ENCODE measurements around the gene INPP5A. TPM values are rescaled to one million over a fixed set of nuclear protein-coding genes. Genes with fewer than 3 reads are reported as not detected.

INPP5A gene
- total RNA-seq, 1 donor from 2014 or later: 45.2 TPM

DNA sequence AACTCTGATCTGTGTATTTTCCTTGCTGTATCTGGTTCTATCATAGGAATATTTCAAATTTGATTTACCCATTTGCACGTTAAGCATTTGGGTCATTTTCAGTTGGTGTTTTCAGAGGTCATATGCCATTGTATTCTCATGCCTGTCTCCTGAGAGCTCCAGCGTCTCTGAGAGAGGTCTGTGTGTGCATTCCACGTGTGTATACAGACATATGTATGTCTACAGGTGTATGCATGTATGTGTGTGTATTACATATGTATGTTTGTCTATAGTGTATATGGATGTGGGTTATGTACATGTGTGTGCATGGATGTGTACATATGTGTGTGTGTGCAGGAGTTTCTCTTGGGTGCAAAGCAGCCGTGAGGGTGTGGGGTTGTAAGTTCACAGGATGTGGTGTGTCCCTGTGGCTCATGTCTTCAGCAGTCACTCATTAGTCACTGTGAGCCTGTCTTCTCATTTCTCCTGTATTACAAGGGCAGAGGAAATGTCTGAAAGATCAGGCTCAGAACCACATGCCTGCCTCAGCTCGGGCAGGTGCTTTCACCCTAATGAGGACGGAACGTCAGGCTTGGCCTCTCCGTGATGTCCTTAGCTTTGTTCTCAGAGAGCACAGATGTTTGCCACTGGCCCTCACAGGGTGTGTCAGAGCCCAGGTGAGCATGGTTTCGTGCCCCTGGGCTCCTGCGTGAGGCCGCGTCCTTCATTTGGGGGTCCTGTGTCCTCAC, 146.7 kb downstream of the INPP5A start:
- no peaks in the 10 kb centered on the region for H3K4me1 Mint-ChIP-seq (ENCODE audit: unreplicated experiment)
- peaks cover 12% of the 10 kb centered on the region for H3K36me3 Mint-ChIP-seq (ENCODE audit: low read depth, unreplicated experiment)
- no peak overlapping the region for H3K4me3 Mint-ChIP-seq (ENCODE audit: unreplicated experiment)
- no peaks in the 10 kb centered on the region for H3K9me3 Mint-ChIP-seq (ENCODE audit: unreplicated experiment)
- H3K27ac Mint-ChIP-seq (ENCODE audit: unreplicated experiment): no peak overlapping the region
- H3K27me3 Mint-ChIP-seq (ENCODE audit: unreplicated experiment): peaks cover 12% of the 10 kb centered on the region
- TF ChIP-seq, protein P1, sequence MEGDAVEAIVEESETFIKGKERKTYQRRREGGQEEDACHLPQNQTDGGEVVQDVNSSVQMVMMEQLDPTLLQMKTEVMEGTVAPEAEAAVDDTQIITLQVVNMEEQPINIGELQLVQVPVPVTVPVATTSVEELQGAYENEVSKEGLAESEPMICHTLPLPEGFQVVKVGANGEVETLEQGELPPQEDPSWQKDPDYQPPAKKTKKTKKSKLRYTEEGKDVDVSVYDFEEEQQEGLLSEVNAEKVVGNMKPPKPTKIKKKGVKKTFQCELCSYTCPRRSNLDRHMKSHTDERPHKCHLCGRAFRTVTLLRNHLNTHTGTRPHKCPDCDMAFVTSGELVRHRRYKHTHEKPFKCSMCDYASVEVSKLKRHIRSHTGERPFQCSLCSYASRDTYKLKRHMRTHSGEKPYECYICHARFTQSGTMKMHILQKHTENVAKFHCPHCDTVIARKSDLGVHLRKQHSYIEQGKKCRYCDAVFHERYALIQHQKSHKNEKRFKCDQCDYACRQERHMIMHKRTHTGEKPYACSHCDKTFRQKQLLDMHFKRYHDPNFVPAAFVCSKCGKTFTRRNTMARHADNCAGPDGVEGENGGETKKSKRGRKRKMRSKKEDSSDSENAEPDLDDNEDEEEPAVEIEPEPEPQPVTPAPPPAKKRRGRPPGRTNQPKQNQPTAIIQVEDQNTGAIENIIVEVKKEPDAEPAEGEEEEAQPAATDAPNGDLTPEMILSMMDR (IDR thresholded peaks at IDR 0.05; ENCODE audit: unreplicated experiment): no peak
- no peak for DNase-seq (ENCODE audit: low spot score)

DNA sequence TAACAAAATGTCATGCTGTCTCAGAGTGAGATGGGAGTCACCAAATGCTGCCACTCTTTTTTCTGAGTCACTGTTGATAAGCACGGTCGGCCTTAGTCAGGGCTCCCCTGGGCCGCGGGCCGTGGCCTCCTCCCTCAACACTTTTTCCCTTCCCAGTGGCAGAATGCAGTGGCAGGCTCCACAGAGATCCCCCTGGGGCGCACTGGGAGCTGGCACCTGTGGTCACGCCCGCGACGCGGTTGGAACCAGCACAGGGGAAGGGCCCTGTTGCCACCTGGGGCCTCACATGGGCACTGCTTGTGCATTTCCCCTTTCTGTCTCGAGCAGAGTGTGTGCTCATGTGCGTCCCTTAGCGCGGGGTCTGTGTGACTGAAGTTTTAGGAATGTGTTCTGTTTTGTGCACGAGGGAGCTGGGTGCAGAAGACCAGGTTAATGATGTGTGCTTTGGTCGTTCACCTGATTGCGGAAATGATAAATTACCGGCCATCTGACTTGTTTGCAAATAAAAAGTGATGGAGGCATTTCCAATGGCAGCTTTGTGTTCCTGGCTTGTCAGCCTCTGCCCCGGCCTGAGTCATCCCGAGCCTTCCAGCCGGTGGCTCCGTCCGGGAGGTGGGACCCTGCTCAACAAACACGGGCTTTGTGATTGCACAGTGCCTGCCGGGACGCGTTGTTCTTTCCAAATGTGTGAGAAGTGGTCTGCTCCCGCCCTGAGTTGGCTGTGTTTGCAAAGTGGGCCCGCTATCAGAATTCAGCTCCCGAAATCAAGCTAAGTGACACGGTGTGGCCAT, 147.7 kb downstream of the INPP5A start:
- TF ChIP-seq, protein P1 (IDR thresholded peaks at IDR 0.05; ENCODE audit: unreplicated experiment): no peak
- Mint-ChIP-seq H3K4me3 (ENCODE audit: unreplicated experiment) (no peak overlapping the region), H3K27ac (ENCODE audit: unreplicated experiment) (no peak overlapping the region), H3K27me3 (ENCODE audit: unreplicated experiment) (peaks cover 12% of the 10 kb centered on the region), H3K9me3 (ENCODE audit: unreplicated experiment) (no peaks in the 10 kb centered on the region), H3K4me1 (ENCODE audit: unreplicated experiment) (no peaks in the 10 kb centered on the region), H3K36me3 (ENCODE audit: low read depth, unreplicated experiment) (peaks cover 7% of the 10 kb centered on the region)
- DNase-seq (ENCODE audit: low spot score): no peak

GRCh38 chr10:132685921-132686680, 148.5 kb downstream of the INPP5A start:
- TF ChIP-seq, protein P1 (IDR thresholded peaks at IDR 0.05; ENCODE audit: unreplicated experiment): no peak
- H3K4me1 Mint-ChIP-seq (ENCODE audit: unreplicated experiment): no peaks in the 10 kb centered on the region
- H3K9me3 Mint-ChIP-seq (ENCODE audit: unreplicated experiment): no peaks in the 10 kb centered on the region
- no peak for DNase-seq (ENCODE audit: low spot score)
- no peak overlapping the region for H3K4me3 Mint-ChIP-seq (ENCODE audit: unreplicated experiment)
- H3K27me3 Mint-ChIP-seq (ENCODE audit: unreplicated experiment): peaks cover 12% of the 10 kb centered on the region
- H3K27ac Mint-ChIP-seq (ENCODE audit: unreplicated experiment): no peak overlapping the region
- peaks cover 7% of the 10 kb centered on the region for H3K36me3 Mint-ChIP-seq (ENCODE audit: low read depth, unreplicated experiment)

DNA sequence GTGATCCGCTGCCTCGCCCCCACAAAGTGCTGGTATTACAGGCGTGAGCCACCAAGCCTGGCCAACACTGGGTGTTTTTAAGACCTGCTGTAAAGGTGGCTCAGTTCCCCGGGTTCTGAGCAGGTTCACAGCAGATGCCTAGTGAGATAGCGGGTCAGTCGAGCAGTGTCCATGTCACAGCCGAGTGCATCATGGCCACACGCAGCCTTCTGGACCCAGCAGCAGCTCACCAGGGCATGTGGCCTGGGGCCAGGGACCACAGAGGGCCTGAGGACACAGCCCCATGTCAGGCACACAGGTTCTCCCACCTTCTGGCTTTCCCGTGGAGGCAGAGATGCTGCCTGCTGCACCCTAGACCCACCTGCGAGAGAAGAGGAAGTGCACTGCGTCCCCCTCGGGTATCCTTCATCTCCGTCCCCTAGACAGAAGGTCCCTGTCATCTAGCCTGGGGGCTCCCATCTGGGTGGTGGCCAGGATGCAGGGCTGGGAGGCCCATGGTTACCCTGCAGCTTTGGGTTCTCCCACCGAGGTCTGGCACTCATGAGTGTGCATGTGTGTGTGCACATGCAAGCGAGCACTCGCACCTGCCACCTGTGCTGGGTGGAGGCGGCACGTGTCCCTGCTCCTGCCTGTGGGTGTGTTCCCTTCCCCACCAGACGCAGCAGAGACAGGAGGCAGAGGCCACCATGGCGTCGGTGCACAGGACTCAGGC, 149.8 kb downstream of the INPP5A start:
- Mint-ChIP-seq H3K4me3 (ENCODE audit: unreplicated experiment) (no peak overlapping the region), H3K27me3 (ENCODE audit: unreplicated experiment) (peaks cover 10% of the 10 kb centered on the region), H3K36me3 (ENCODE audit: low read depth, unreplicated experiment) (peaks cover 5% of the 10 kb centered on the region), H3K4me1 (ENCODE audit: unreplicated experiment) (no peaks in the 10 kb centered on the region), H3K27ac (ENCODE audit: unreplicated experiment) (no peak overlapping the region), H3K9me3 (ENCODE audit: unreplicated experiment) (no peaks in the 10 kb centered on the region)
- TF ChIP-seq, protein P1 (IDR thresholded peaks at IDR 0.05; ENCODE audit: unreplicated experiment): no peak
- DNase-seq (ENCODE audit: low spot score): no peak

Measured in endothelial cell (in vitro differentiated cells).